SH-SY5Y (cell line): ENCODE data around the gene CCDC88A.

Experiments
- GATA2 ChIP-seq: IDR thresholded peaks from 2 replicates; pipeline ENCODE4 v1.6.1; 2011; ENCODE audit warnings: mild to moderate bottlenecking, low read depth, low read length
- GATA3 ChIP-seq: IDR thresholded peaks from 2 replicates; pipeline ENCODE4 v1.6.1; 2011; ENCODE audit warnings: low read depth, mild to moderate bottlenecking, low read length, moderate library complexity

DNA sequence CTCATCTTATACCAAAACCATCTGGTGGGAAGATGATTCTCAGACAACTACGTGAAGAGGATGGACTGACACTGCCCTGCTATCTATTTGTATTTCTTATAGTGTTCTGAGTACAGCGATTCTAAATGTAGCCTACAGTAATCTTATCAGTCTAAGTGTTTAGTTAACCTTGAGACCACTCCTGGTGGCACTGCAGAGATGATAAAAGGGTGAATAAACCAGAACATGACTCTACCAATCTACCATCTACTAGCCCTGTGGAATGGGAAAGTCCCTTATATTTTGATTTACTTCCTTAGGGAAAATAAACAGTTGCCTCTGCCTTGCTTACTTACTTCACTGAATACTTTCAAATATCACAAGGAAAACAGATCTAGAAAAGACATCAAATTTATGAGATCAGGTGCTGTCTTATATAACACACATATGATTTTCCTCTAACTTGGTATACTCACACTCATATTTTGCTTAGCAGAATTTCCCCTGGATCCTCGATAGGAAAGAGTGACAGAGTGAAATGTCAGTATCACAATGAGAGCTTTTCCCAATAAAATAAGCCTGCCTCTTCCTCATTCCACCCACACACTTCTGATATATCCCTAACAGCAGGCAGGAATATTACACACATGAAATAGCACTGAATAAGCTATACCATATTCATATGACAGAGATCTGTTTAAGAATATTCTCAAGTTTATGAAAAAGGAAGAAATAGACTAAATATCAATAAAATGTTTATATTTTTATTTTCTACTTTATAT is 92.0 kb downstream of the CCDC88A start:
- no peak for TF ChIP-seq GATA2
- TF ChIP-seq GATA3 = no peak
